Caki2 (cell line): Measurements from ENCODE around the gene SPTB. TPM values are rescaled to one million over a fixed set of nuclear protein-coding genes. Genes with fewer than 3 reads are reported as not detected.

Experiments
- DNase-seq: peaks from one replicate; pipeline ENCODE4 v3.0.0-alpha.2; 2015; ENCODE audit warnings: low read depth
- in situ Hi-C: cut with HindIII; loops from 2 replicates; pipeline ENCODE4 v1.10.0; 2016; ENCODE audit warnings: low sequenced_read_pairs, low pct_unique_long_range_greater_than_20kb, mixed read lengths
- total RNA-seq: library from RNA; depleted of rRNA; stranded (reverse); fragments of >200 nt; shearing (Covaris generic); gene quantifications from 2 replicates; pipeline ENCODE4 v1.2.3, GENCODE V29; 2014; ENCODE audit warnings: low replicate concordance

SPTB gene
- total RNA-seq, 1 experiment from 2014 or later = 0.17 TPM

GRCh38 chr14:64748995-64749714 lies 130.6 kb downstream of the SPTB start:
- in situ Hi-C loops = no loop called here
- no peak for DNase-seq

- no peak for DNase-seq
- in situ Hi-C loops = no loop called here
Observed at GRCh38 chr14:64748521-64748920, 131.2 kb downstream of the SPTB start.

- in situ Hi-C loops = no loop called here
- no peak for DNase-seq
Observed at GRCh38 chr14:64747327-64747726, 132.4 kb downstream of the SPTB start.

- in situ Hi-C loops = no loop called here
- DNase-seq = no peak
Observed at GRCh38 chr14:64746298-64747250, 133.1 kb downstream of the SPTB start.

- DNase-seq = no peak
- in situ Hi-C loops = no loop called here
Observed at GRCh38 chr14:64745511-64746091, 134.1 kb downstream of the SPTB start.

GRCh38 chr14:64743061-64743460 lies 136.6 kb downstream of the SPTB start:
- in situ Hi-C loops = no loop called here
- no peak for DNase-seq

- DNase-seq = no peak
- in situ Hi-C loops = no loop called here
Observed at GRCh38 chr14:64741961-64742360, 137.7 kb downstream of the SPTB start.

GRCh38 chr14:64741200-64741599 lies 138.5 kb downstream of the SPTB start:
- in situ Hi-C loops = no loop called here

GRCh38 chr14:64738281-64738804 lies 141.4 kb downstream of the SPTB start:
- DNase-seq = no peak
- in situ Hi-C loops = no loop called here

More at GRCh38 chr14:64741200-64741599, 138.5 kb downstream of the SPTB start:
- no peak for DNase-seq

GRCh38 chr14:64737391-64738280 lies 142.1 kb downstream of the SPTB start:
- in situ Hi-C loops = no loop called here
- no peak for DNase-seq

GRCh38 chr14:64736271-64737169 lies 143.2 kb downstream of the SPTB start:
- in situ Hi-C loops = no loop called here
- DNase-seq = no peak

GRCh38 chr14:64734990-64735389 lies 144.7 kb downstream of the SPTB start:
- DNase-seq = no peak
- in situ Hi-C loops = no loop called here

- in situ Hi-C loops = no loop called here
- no peak for DNase-seq
Observed at GRCh38 chr14:64733899-64734298, 145.8 kb downstream of the SPTB start.

GRCh38 chr14:64733321-64733720 lies 146.4 kb downstream of the SPTB start:
- no peak for DNase-seq
- in situ Hi-C loops = no loop called here

GRCh38 chr14:64732536-64733120 lies 147.1 kb downstream of the SPTB start:
- no peak for DNase-seq
- in situ Hi-C loops = no loop called here

- in situ Hi-C loops = no loop called here
- DNase-seq = no peak
Observed at GRCh38 chr14:64732066-64732465, 147.6 kb downstream of the SPTB start.

GRCh38 chr14:64731141-64731581 lies 148.5 kb downstream of the SPTB start:
- in situ Hi-C loops = no loop called here

More at GRCh38 chr14:64731141-64731581, 148.5 kb downstream of the SPTB start:
- DNase-seq = no peak
